Skeletal muscle tissue (tissue), 4 donors: ENCODE data around the gene HENMT1. TPM values are rescaled to one million over a fixed set of nuclear protein-coding genes. Genes with fewer than 3 reads are reported as not detected.

ENCODE experiments used
- H3K27ac ChIP-seq: one replicate; pipeline ENCODE4 v1.7.0; 2013; ENCODE audit warnings: mild to moderate bottlenecking, low read depth, low read length, inconsistent platforms
- H3K27me3 ChIP-seq, 3 donors: one replicate each; pipeline ENCODE4 v1.7.0; 2013; ENCODE audit warnings: low read length in 3 of 3; ENCODE audit not compliant: control insufficient read depth in 3 of 3, insufficient read depth in 3 of 3
- H3K36me3 ChIP-seq, 3 donors: one replicate each; pipeline ENCODE4 v1.7.0; 2013; ENCODE audit warnings: low read length in 3 of 3; ENCODE audit not compliant: control insufficient read depth in 3 of 3, insufficient read depth in 3 of 3
- H3K4me1 ChIP-seq, 3 donors: one replicate each; pipeline ENCODE4 v1.7.0; 2013; ENCODE audit warnings: low read length in 3 of 3, mild to moderate bottlenecking in 3 of 3; ENCODE audit not compliant: control insufficient read depth in 3 of 3, insufficient read depth in 3 of 3
- H3K4me3 ChIP-seq, 3 donors: one replicate each; pipeline ENCODE4 v1.7.0; 2013; ENCODE audit warnings: low read length in 3 of 3
- H3K9ac ChIP-seq, 3 donors: one replicate each; pipeline ENCODE4 v1.7.0; 2013; ENCODE audit warnings: low read length in 3 of 3, mild to moderate bottlenecking in 3 of 3, moderate library complexity in 2 of 3, low read depth in 1 of 3
- H3K9me3 ChIP-seq, 3 donors: one replicate each; pipeline ENCODE4 v1.7.0; 2013; ENCODE audit warnings: low read length in 3 of 3; ENCODE audit not compliant: control insufficient read depth in 3 of 3
- total RNA-seq: library from RNA; depleted of rRNA; stranded (reverse); fragments of >200 nt; gene quantifications from one replicate; pipeline ENCODE4 v1.2.3, GENCODE V29; 2014
- donor health status: Osteomylitis.

Gene HENMT1
- total RNA-seq, 1 donor from 2014 or later, result 21.9 TPM

DNA sequence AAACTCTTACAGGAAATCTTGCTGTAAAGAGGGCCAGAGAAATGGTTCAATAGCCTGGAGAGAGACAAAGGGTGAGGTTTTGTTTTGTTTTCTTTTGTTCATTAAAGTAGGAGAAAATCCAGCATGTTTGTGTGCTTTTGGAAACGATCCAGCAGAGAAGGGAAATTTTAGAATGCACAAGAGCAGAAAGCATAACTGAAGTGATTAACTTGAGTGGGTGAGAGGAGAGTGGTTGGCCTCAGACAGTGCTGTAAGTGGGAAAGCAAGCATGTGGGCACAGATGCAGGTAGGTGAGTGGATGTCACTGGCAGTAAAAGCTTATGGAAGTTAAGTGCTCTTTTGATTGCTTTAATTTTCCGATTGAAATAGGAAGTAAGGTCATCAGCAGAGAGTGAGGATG lies 50.8 kb downstream of the HENMT1 start:
- no peaks in the 10 kb centered on the region for H3K27me3 ChIP-seq
- H3K4me1 ChIP-seq, result no peaks in the 10 kb centered on the region
- H3K9ac ChIP-seq, result no peak overlapping the region
- no peak overlapping the region for H3K27ac ChIP-seq
- H3K36me3 ChIP-seq, result peaks cover 0 to 3% (median 0%) of the 10 kb centered on the region in 3 donors
- H3K4me3 ChIP-seq, result no peak overlapping the region
- H3K9me3 ChIP-seq, result no peaks in the 10 kb centered on the region

DNA sequence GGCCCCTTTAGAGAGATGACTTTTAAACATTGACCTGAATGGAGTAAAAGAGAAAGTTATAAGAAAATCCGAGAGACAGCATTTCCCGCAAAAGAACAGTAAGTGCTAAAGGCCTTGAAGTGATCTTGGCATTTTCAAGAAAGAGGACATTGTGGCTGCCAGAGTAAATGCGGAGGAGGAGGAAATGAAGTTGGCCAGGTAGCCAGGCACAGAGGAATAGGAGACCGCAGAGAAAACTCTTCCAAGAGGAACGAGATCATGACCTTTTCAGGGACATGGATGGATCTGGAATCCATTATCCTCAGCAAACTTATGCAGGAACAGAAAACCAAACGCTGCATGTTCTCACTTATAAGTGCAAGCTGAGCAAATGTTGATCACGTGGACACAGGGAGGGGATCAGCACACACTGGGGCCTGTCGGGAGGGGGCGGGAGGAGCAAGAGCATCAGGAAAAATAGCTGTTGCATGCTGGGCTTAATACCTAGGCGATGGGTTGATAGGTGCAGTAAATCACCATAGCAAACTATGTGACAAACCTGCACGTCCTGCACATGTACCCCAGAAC lies 51.3 kb downstream of the HENMT1 start:
- peaks cover 0 to under 1% (median 0%) of the 10 kb centered on the region in 3 donors for H3K36me3 ChIP-seq
- no peak overlapping the region for H3K9ac ChIP-seq
- no peaks in the 10 kb centered on the region for H3K4me1 ChIP-seq
- no peaks in the 10 kb centered on the region for H3K9me3 ChIP-seq
- H3K27me3 ChIP-seq, result no peaks in the 10 kb centered on the region
- peak overlapping the region; percentile 7 for H3K27ac ChIP-seq
- H3K4me3 ChIP-seq, result no peak overlapping the region

DNA sequence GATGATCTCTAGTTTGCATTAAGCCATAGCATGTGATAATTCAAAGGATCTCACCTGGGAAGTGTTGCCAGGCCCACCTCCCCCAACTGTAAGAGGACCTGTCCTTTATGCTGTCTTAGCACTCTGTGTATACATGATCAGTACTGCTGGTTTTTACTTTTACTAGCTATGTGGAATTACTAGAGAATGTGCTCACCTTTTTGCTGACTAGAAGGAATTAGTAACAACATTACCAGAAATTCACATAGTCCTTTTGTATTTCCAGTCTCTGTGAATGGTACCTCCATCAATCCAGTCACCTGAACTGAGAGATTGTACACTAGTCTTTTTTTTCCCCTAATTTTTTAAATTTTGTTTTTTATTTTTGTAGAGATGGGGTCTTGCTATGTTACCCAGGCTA lies 54.4 kb downstream of the HENMT1 start:
- Histone ChIP-seq H3K4me1 (no peaks in the 10 kb centered on the region), H3K9ac (no peak overlapping the region), H3K27ac (no peak overlapping the region), H3K36me3 (peaks cover 0 to 3% (median 0%) of the 10 kb centered on the region in 3 donors), H3K27me3 (no peaks in the 10 kb centered on the region), H3K9me3 (no peaks in the 10 kb centered on the region), H3K4me3 (no peak overlapping the region)

DNA sequence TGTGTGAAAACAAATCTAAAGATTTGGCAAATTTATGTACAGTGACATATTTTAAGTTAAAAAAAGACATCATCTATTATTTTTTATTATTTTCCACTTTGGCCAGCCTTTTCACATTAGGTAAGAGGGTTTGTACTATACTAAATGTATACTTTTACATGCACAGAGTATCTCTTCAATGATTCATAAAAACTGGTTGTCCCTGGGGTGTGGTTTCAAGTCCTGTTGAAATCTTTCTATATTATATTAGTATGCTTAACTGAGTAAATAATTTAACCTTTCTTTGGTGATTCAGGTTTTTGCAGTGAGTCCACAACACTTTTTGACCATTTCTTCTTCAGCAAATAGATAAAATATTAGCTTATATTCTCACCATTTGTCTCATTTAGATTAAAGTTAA lies 55.3 kb downstream of the HENMT1 start:
- no peaks in the 10 kb centered on the region for H3K27me3 ChIP-seq
- no peaks in the 10 kb centered on the region for H3K4me1 ChIP-seq
- no peak overlapping the region for H3K9ac ChIP-seq
- no peak overlapping the region for H3K4me3 ChIP-seq
- no peak overlapping the region for H3K27ac ChIP-seq
- peaks cover 0 to 3% (median 0%) of the 10 kb centered on the region in 3 donors for H3K36me3 ChIP-seq
- no peaks in the 10 kb centered on the region for H3K9me3 ChIP-seq

DNA sequence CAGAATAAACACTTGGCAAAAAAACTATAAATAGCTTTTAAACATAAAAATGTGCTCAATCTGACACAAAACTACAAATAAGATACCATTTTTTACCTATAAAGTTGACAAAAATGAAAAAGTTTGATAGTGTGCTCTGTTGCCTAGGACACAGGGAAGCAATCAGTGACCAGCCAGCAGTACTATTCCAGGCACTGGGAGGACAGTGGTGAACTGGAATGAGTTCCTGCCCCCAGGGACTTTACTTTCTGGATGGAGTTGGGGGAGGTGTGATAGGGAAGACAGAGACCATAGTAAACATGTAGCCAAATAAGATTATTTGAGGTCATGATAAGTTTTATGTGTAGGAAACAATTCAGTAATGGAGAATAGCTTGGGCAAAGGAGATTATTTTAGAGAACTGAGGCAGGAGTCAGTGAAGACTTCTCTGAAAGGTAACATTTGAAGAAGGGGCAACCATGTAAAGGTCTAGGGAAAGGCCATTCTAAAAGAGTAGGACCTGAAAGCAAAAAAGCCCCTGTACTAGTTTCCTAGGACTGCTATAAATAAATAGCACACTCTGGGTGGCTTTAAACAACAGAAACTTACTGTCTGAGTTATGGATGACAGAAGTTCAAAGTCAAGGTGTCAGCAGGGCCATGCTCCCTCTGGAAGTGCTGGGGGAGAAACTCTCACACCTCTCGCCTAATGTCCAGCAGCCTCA lies 59.0 kb downstream of the HENMT1 start:
- Histone ChIP-seq H3K9ac (no peak overlapping the region), H3K36me3 (peaks cover 0 to 3% (median 0%) of the 10 kb centered on the region in 3 donors), H3K9me3 (no peaks in the 10 kb centered on the region), H3K27ac (no peak overlapping the region), H3K27me3 (no peaks in the 10 kb centered on the region), H3K4me1 (no peaks in the 10 kb centered on the region), H3K4me3 (no peak overlapping the region)

DNA sequence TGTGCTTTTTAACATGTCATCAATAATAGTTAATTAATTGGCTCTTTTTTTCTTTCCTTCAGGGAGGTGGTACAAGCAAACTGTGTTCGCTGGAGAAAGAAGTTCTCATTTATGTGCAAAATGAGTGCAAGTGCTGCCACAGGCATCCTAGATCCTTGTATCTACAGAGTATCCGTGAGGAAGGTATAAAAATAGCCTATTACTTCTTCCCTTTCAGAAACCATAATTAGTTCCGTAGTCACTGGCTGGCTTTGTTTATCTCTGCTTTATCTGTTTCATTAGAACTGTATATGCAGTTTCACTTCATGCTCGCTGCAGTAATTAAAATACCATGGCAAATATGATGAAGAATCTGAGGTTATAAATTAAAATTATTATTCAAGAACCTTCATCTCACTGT lies 60.4 kb downstream of the HENMT1 start:
- H3K27ac ChIP-seq, result no peak overlapping the region
- no peak overlapping the region for H3K9ac ChIP-seq
- no peaks in the 10 kb centered on the region for H3K9me3 ChIP-seq
- peaks cover 0 to 3% (median 0%) of the 10 kb centered on the region in 3 donors for H3K36me3 ChIP-seq
- H3K4me3 ChIP-seq, result no peak overlapping the region
- peaks cover 0 to 2% (median 0%) of the 10 kb centered on the region in 3 donors for H3K4me1 ChIP-seq
- no peaks in the 10 kb centered on the region for H3K27me3 ChIP-seq

DNA sequence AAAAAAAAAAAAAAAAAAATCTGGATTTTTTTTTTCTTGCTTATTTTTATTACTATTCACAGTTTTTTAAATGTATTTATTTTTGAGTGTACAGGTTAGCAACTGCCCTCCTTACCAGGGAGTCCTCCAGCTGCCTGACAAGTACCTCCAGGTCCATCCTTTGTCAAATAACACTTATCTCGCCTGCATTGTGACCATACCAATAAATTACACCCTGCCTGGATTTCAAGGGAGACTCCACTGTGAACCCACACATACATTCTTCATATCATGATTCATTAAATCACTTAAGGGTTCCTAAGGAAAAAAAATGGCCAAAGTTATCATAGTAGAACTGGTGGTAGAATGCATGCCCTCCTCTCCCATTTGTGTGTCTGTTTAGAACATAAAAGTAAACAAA lies 62.6 kb downstream of the HENMT1 start:
- Histone ChIP-seq H3K9me3 (no peaks in the 10 kb centered on the region), H3K4me1 (peaks cover 0 to 2% (median 0%) of the 10 kb centered on the region in 3 donors), H3K9ac (no peak overlapping the region), H3K36me3 (no peaks in the 10 kb centered on the region), H3K27me3 (no peaks in the 10 kb centered on the region), H3K4me3 (no peak overlapping the region), H3K27ac (no peak overlapping the region)

Other genes with a start within 250 kb of the HENMT1 start
- gene NBPF6, start 210.8 kb downstream of the HENMT1 start, total RNA-seq, result not detected
- gene EEIG2, start 101.0 kb downstream of the HENMT1 start, total RNA-seq, result 15.7 TPM
- gene PRPF38B, start 31.2 kb upstream of the HENMT1 start, total RNA-seq, result 7.3 TPM
- gene FNDC7, start 51.8 kb upstream of the HENMT1 start, total RNA-seq, result not detected
- gene STXBP3, start 85.6 kb upstream of the HENMT1 start, total RNA-seq, result 28.2 TPM
- gene AKNAD1, start 196.0 kb upstream of the HENMT1 start, total RNA-seq, result under 0.01 TPM
- gene GPSM2, start 215.9 kb upstream of the HENMT1 start, total RNA-seq, result 67.3 TPM